Measurements from ENCODE around the gene RASA3.

- TF ChIP-seq CTCF (conservative IDR thresholded peaks at IDR 0.05) = no peak
- TF ChIP-seq EZH2 (IDR thresholded peaks at IDR 0.05; ENCODE audit: low read depth) = no peak
Measured at GRCh38 chr13:114058051-114058867, 74.2 kb downstream of the RASA3 start.
